HUES64 (cell line): ENCODE results near the gene WNT10A.

ENCODE experiments used
- H3K27ac ChIP-seq: 2 replicates; pipeline ENCODE4 v1.7.0; 2013; ENCODE audit warnings: low read depth, low read length, inconsistent platforms
- H3K27me3 ChIP-seq: 2 replicates; pipeline ENCODE4 v1.6.1; 2013; ENCODE audit warnings: mild to moderate bottlenecking, low read length; ENCODE audit not compliant: insufficient read depth
- H3K36me3 ChIP-seq: 2 replicates; pipeline ENCODE4 v1.6.1; 2013; ENCODE audit warnings: mild to moderate bottlenecking, low read length; ENCODE audit not compliant: insufficient read depth
- H3K4me1 ChIP-seq: 2 replicates; pipeline ENCODE4 v1.6.1; 2013; ENCODE audit warnings: mild to moderate bottlenecking, low read length, moderate library complexity; ENCODE audit not compliant: insufficient read depth
- H3K4me3 ChIP-seq: 2 replicates; pipeline ENCODE4 v1.5.1; 2013; ENCODE audit warnings: mild to moderate bottlenecking, low read length, moderate library complexity
- H3K9ac ChIP-seq: 2 replicates; pipeline ENCODE4 v1.6.1; 2013; ENCODE audit warnings: mild to moderate bottlenecking, low read depth, low read length
- H3K9me3 ChIP-seq: 2 replicates; pipeline ENCODE4 v1.6.1; 2013; ENCODE audit warnings: low read depth, low read length; ENCODE audit not compliant: insufficient read depth
- WGBS: fragments of 150-250, 120-280 bp; methylation state at CpG from one replicate; pipeline ENCODE4 v1.1.7; 2013; ENCODE audit warnings: missing lambda C conversion rate; 5-methylcytosine and 5-hydroxymethylcytosine counted together

WNT10A gene

GRCh38 chr2:218878926-218879761, 1.5 kb upstream of the WNT10A start:
- Histone ChIP-seq H3K27ac (no peak overlapping the region), H3K4me1 (peaks cover 10% of the 10 kb centered on the region), H3K36me3 (no peaks in the 10 kb centered on the region), H3K4me3 (no peak overlapping the region), H3K9ac (no peak overlapping the region), H3K27me3 (peaks cover 100% of the 10 kb centered on the region), H3K9me3 (no peaks in the 10 kb centered on the region)
- WGBS: 16% methylated on average over 15 of the region's 16 CpGs

- no peak overlapping the region for H3K27ac ChIP-seq
- WGBS: 8% methylated on average over 11 of the region's 11 CpGs
- H3K9ac ChIP-seq: no peak overlapping the region
- peaks cover 10% of the 10 kb centered on the region for H3K4me1 ChIP-seq
- H3K36me3 ChIP-seq: no peaks in the 10 kb centered on the region
- H3K27me3 ChIP-seq: peaks cover 100% of the 10 kb centered on the region
- peak overlapping the region; percentile 28 for H3K4me3 ChIP-seq
- no peaks in the 10 kb centered on the region for H3K9me3 ChIP-seq
Measured at GRCh38 chr2:218879776-218880101, 913 bp upstream of the WNT10A start.

GRCh38 chr2:218880859-218881594, 375 bp downstream of the WNT10A start:
- 12% methylated on average over 24 of the region's 24 CpGs for WGBS
- Histone ChIP-seq H3K27ac (no peak overlapping the region), H3K4me1 (peaks cover 10% of the 10 kb centered on the region), H3K36me3 (no peaks in the 10 kb centered on the region), H3K9ac (no peak overlapping the region), H3K4me3 (no peak overlapping the region), H3K27me3 (peaks cover 100% of the 10 kb centered on the region), H3K9me3 (no peaks in the 10 kb centered on the region)

- Histone ChIP-seq H3K4me3 (no peak overlapping the region), H3K9me3 (no peaks in the 10 kb centered on the region), H3K36me3 (no peaks in the 10 kb centered on the region), H3K27me3 (peaks cover 100% of the 10 kb centered on the region), H3K4me1 (peaks cover 10% of the 10 kb centered on the region), H3K27ac (no peak overlapping the region), H3K9ac (no peak overlapping the region)
- 83% methylated on average over 12 of the region's 13 CpGs for WGBS
Measured at GRCh38 chr2:218881744-218882460, 1.2 kb downstream of the WNT10A start.

- Histone ChIP-seq H3K4me3 (no peak overlapping the region), H3K9me3 (no peaks in the 10 kb centered on the region), H3K4me1 (peaks cover 10% of the 10 kb centered on the region), H3K27me3 (peaks cover 100% of the 10 kb centered on the region), H3K9ac (no peak overlapping the region), H3K36me3 (no peaks in the 10 kb centered on the region), H3K27ac (no peak overlapping the region)
- WGBS: 80% methylated on average over 1 of the region's 1 CpG
Measured at GRCh38 chr2:218882461-218882816, 1.8 kb downstream of the WNT10A start.

- Histone ChIP-seq H3K9ac (no peak overlapping the region), H3K36me3 (no peaks in the 10 kb centered on the region), H3K4me3 (no peak overlapping the region), H3K27ac (no peak overlapping the region), H3K27me3 (peaks cover 100% of the 10 kb centered on the region), H3K9me3 (no peaks in the 10 kb centered on the region), H3K4me1 (peaks cover 10% of the 10 kb centered on the region)
- WGBS: 50% methylated on average over 4 of the region's 4 CpGs
Measured at GRCh38 chr2:218882866-218883366, 2.3 kb downstream of the WNT10A start.

- 5% methylated on average over 71 of the region's 89 CpGs for WGBS
- Histone ChIP-seq H3K27ac (no peak overlapping the region), H3K4me3 (peak overlapping the region; percentile 35), H3K9ac (no peak overlapping the region), H3K36me3 (no peaks in the 10 kb centered on the region), H3K27me3 (peaks cover 100% of the 10 kb centered on the region), H3K4me1 (peaks cover 7% of the 10 kb centered on the region), H3K9me3 (no peaks in the 10 kb centered on the region)
Measured at GRCh38 chr2:218883491-218884490, 3.1 kb downstream of the WNT10A start.

- no peak overlapping the region for H3K9ac ChIP-seq
- no peak overlapping the region for H3K4me3 ChIP-seq
- WGBS: 79% methylated on average over 2 of the region's 2 CpGs
- H3K4me1 ChIP-seq: peaks cover 7% of the 10 kb centered on the region; the same call in 1 of the 2 replicates
- peaks cover 100% of the 10 kb centered on the region for H3K27me3 ChIP-seq
- H3K9me3 ChIP-seq: no peaks in the 10 kb centered on the region
- H3K27ac ChIP-seq: no peak overlapping the region
- no peaks in the 10 kb centered on the region for H3K36me3 ChIP-seq
Measured at GRCh38 chr2:218884519-218884918, 3.9 kb downstream of the WNT10A start.

- H3K4me1 ChIP-seq: no peaks in the 10 kb centered on the region
- no peaks in the 10 kb centered on the region for H3K9me3 ChIP-seq
- H3K27ac ChIP-seq: no peak overlapping the region
- no peaks in the 10 kb centered on the region for H3K36me3 ChIP-seq
- H3K9ac ChIP-seq: no peak overlapping the region
- WGBS: 47% methylated on average over 12 of the region's 12 CpGs
- peaks cover 100% of the 10 kb centered on the region for H3K27me3 ChIP-seq
- H3K4me3 ChIP-seq: no peak overlapping the region
Measured at GRCh38 chr2:218885981-218886947, 5.6 kb downstream of the WNT10A start.
